Gastroesophageal sphincter (tissue), 3 donors: ENCODE measurements around the gene CMIP.

Source experiments
- CTCF ChIP-seq, 4 experiments: fragments of 200-600 bp in 2 of 4; fragments of 450-650 bp in 2 of 4; sonication (generic) in 1 of 4; IDR thresholded peaks; one replicate each; pipeline ENCODE4 v1.5.1; 2017 to 2019; ENCODE audit warnings: antibody characterized with exemption in 4 of 4, mild to moderate bottlenecking in 2 of 4, moderate library complexity in 2 of 4
- POLR2A ChIP-seq, 2 donors: fragments of 450-650 bp; IDR thresholded peaks; one replicate each; pipeline ENCODE4 v1.6.1; 2017; ENCODE audit warnings: antibody characterized with exemption in 2 of 2, mild to moderate bottlenecking in 2 of 2, moderate library complexity in 1 of 2
- POLR2AphosphoS5 ChIP-seq: sonication (generic); formaldehyde crosslinking; IDR thresholded peaks from one replicate; pipeline ENCODE4 v1.6.1; 2017; ENCODE audit warnings: antibody characterized with exemption

GRCh38 chr16:81520560-81521135 is 76.0 kb downstream of the CMIP start:
- TF ChIP-seq CTCF (IDR thresholded peaks at IDR 0.05) (no peak), POLR2A (IDR thresholded peaks at IDR 0.05) (no peak), POLR2AphosphoS5 (no peak)
